DOHH2 (cell line): Measurements from ENCODE around the gene GPX4.

Experiments
- H3F3A ChIP-seq: fragments of 200-600 bp; sonication (generic), shearing (Covaris generic); 2 replicates; pipeline ENCODE4 v1.6.0; 2016; ENCODE audit warnings: antibody characterized with exemption, mild to moderate bottlenecking; ENCODE audit not compliant: control insufficient read depth, insufficient read depth
- H3K27ac ChIP-seq: fragments of 200-600 bp; sonication (generic); 2 replicates; pipeline ENCODE4 v1.5.1; 2014; ENCODE audit warnings: low read depth, mild to moderate bottlenecking, low read length, moderate library complexity
- H3K27me3 ChIP-seq: fragments of 200-600 bp; sonication (generic); 2 replicates; pipeline ENCODE4 v1.6.1; 2014; ENCODE audit warnings: mild to moderate bottlenecking, low read length, mixed read lengths; ENCODE audit not compliant: control insufficient read depth
- H3K36me3 ChIP-seq: fragments of 200-600 bp; sonication (generic); 2 replicates; pipeline ENCODE4 v1.6.1; 2014; ENCODE audit warnings: mild to moderate bottlenecking, low read length, moderate library complexity, mixed read lengths; ENCODE audit not compliant: control insufficient read depth
- H3K4me1 ChIP-seq: fragments of 200-600 bp; sonication (generic); 2 replicates; pipeline ENCODE4 v1.6.1; 2014; ENCODE audit warnings: mild to moderate bottlenecking, low read length, mixed read lengths; ENCODE audit not compliant: control insufficient read depth
- H3K4me2 ChIP-seq: fragments of 200-600 bp; sonication (generic); 2 replicates; pipeline ENCODE4 v1.6.0; 2014; ENCODE audit warnings: mild to moderate bottlenecking, low read length, moderate library complexity
- H3K4me3 ChIP-seq: fragments of 200-600 bp; sonication (generic); 2 replicates; pipeline ENCODE4 v1.5.1; 2014; ENCODE audit warnings: mild to moderate bottlenecking, low read length, mixed read lengths
- H3K79me2 ChIP-seq: fragments of 200-600 bp; sonication (generic); 2 replicates; pipeline ENCODE4 v1.6.1; 2014; ENCODE audit warnings: mild to moderate bottlenecking, low read length, mixed read lengths; ENCODE audit not compliant: control insufficient read depth
- H3K9me2 ChIP-seq: fragments of 200-600 bp; sonication (generic); replicated peaks from 2 replicates; pipeline ENCODE4 v1.6.1; 2014; ENCODE audit warnings: mild to moderate bottlenecking, low read length, mixed read lengths; ENCODE audit not compliant: control insufficient read depth
- H3K9me3 ChIP-seq: fragments of 200-600 bp; sonication (generic); 2 replicates; pipeline ENCODE4 v1.6.1; 2014; ENCODE audit warnings: antibody characterized with exemption, low read length, mixed read lengths; ENCODE audit not compliant: control insufficient read depth, insufficient read depth
- H4K20me1 ChIP-seq: fragments of 200-600 bp; sonication (generic); 2 replicates; pipeline ENCODE4 v1.6.0; 2014; ENCODE audit warnings: low read depth, mild to moderate bottlenecking, antibody characterized with exemption, low read length, moderate library complexity; ENCODE audit not compliant: control insufficient read depth, insufficient read depth
- CTCF ChIP-seq: fragments of 200-600 bp; sonication (generic); IDR thresholded peaks from one replicate; pipeline ENCODE4 v1.5.1; 2014; ENCODE audit warnings: antibody characterized with exemption, mild to moderate bottlenecking, low read depth, low read length; ENCODE audit not compliant: poor library complexity, severe bottlenecking
- EZH2phosphoT487 ChIP-seq: fragments of 200-600 bp; sonication (generic); IDR thresholded peaks from 2 replicates; pipeline ENCODE4 v1.6.1; 2017; ENCODE audit warnings: borderline replicate concordance, mild to moderate bottlenecking, antibody characterized with exemption, low read length, moderate library complexity, mixed read lengths

GPX4 gene

GRCh38 chr19:1141944-1142343 lies 38.1 kb downstream of the GPX4 start:
- no peak overlapping the region for H3K27ac ChIP-seq
- H3K27me3 ChIP-seq, result no peaks in the 10 kb centered on the region
- peaks cover 6% of the 10 kb centered on the region for H3K36me3 ChIP-seq

GRCh38 chr19:1143828-1144399 lies 40.1 kb downstream of the GPX4 start:
- no peaks in the 10 kb centered on the region for H3K27me3 ChIP-seq

More at GRCh38 chr19:1141944-1142343, 38.1 kb downstream of the GPX4 start:
- H3F3A ChIP-seq, result no peaks in the 10 kb centered on the region
- H3K4me1 ChIP-seq, result no peaks in the 10 kb centered on the region
- no peak overlapping the region for H3K4me3 ChIP-seq
- no peaks in the 10 kb centered on the region for H4K20me1 ChIP-seq
- H3K79me2 ChIP-seq, result no peaks in the 10 kb centered on the region
- H3K9me3 ChIP-seq, result no peaks in the 10 kb centered on the region
- no peak overlapping the region for H3K4me2 ChIP-seq
- H3K9me2 ChIP-seq, result no peaks in the 10 kb centered on the region
- TF ChIP-seq CTCF (no peak), EZH2phosphoT487 (no peak)

GRCh38 chr19:1144741-1145140 lies 40.9 kb downstream of the GPX4 start:
- no peaks in the 10 kb centered on the region for H4K20me1 ChIP-seq
- no peaks in the 10 kb centered on the region for H3K4me1 ChIP-seq
- H3K36me3 ChIP-seq, result peaks cover 6% of the 10 kb centered on the region
- no peaks in the 10 kb centered on the region for H3K9me2 ChIP-seq
- no peaks in the 10 kb centered on the region for H3K79me2 ChIP-seq
- H3F3A ChIP-seq, result no peaks in the 10 kb centered on the region
- no peak overlapping the region for H3K27ac ChIP-seq
- TF ChIP-seq CTCF, result no peak
- TF ChIP-seq EZH2phosphoT487, result no peak
- H3K4me3 ChIP-seq, result no peak overlapping the region
- no peak overlapping the region for H3K4me2 ChIP-seq
- no peaks in the 10 kb centered on the region for H3K27me3 ChIP-seq
- H3K9me3 ChIP-seq, result no peaks in the 10 kb centered on the region

More at GRCh38 chr19:1143828-1144399, 40.1 kb downstream of the GPX4 start:
- no peak for TF ChIP-seq CTCF
- TF ChIP-seq EZH2phosphoT487, result no peak
- Histone ChIP-seq H3K4me3 (no peak overlapping the region), H3K4me2 (no peak overlapping the region), H3K27ac (no peak overlapping the region), H3K9me2 (no peaks in the 10 kb centered on the region), H4K20me1 (no peaks in the 10 kb centered on the region), H3K79me2 (no peaks in the 10 kb centered on the region), H3K4me1 (no peaks in the 10 kb centered on the region), H3K36me3 (peaks cover 6% of the 10 kb centered on the region), H3K9me3 (no peaks in the 10 kb centered on the region), H3F3A (no peaks in the 10 kb centered on the region)
